ENCODE results near the gene EML3.

EML3 gene

GRCh38 chr11:62602141-62603071 lies 10.2 kb downstream of the EML3 start:
- no peaks in the 10 kb centered on the region for H3K27me3 ChIP-seq (ENCODE audit: control insufficient read depth in 1 of 2, insufficient read depth in 2 of 2, low read length in 2 of 2)
- H3K4me1 ChIP-seq (ENCODE audit: insufficient read depth, low read length) = peaks cover 31% of the 10 kb centered on the region
- H3K36me3 ChIP-seq (ENCODE audit: insufficient read depth, low read length) = peaks cover 35% of the 10 kb centered on the region
- H3K9ac ChIP-seq (ENCODE audit: low read length) = peak overlapping the region; percentile 60
- peak overlapping the region; percentile 93 for H3K27ac ChIP-seq (ENCODE audit: low read depth, low read length)
- no peaks in the 10 kb centered on the region for H3K9me3 ChIP-seq (ENCODE audit: low read length)
- peak overlapping the region; percentile 59 to 83 for H3K4me3 ChIP-seq (ENCODE audit: low read depth in 1 of 2, low read length in 2 of 2)

DNA sequence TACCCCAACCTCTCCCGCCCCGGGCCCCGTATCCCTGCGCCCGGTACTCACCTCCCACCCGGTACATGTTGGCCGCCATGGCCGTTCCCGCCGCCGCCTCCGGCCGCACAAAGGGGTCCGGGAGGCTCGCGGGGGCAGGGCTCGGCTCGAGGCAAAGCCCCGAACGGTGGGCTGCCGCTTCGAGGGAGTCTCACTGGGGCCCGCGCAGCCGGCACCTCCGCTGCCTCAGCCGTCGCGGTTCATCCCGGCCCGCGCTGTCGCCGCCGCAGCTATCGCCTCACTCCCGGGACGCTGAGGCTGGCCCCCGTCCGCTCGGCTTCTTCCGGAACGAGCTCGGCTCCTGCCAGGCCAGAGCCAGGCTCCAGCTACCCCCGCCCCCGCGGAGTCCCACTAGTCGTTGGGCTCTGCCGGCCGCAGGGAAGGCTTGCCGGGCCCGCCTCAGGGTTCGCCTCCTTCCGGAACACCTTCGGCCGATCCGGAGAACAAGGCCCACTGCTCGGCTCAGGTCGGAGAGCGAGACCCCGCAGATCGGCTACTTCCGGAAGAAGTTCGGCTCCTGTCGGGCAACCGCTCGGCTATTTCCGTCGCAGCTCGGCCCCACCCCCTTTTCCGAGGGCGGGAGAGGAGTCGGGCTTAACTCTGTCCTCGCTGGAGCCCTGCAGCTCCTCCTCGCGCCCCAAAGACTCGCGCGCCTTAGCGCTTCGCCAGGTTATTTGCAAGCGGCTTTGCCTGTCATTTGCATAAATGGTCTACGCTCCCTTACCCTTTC lies 11.0 kb downstream of the EML3 start, which contains the start of gene MTA2:
Gene MTA2 (minus strand): TSS at position 494 of the 769 bp plus-strand sequence. CDS start 415 bp downstream, at position 79.
- Histone ChIP-seq H3K27ac (ENCODE audit: low read depth, low read length) (peak within 1 kb of the TSS; percentile 96), H3K9me3 (ENCODE audit: low read length) (no peaks in the 10 kb centered on the region), H3K9ac (ENCODE audit: low read length) (peak within 1 kb of the TSS; percentile 88), H3K4me3 (ENCODE audit: low read depth in 1 of 2, low read length in 2 of 2) (peak within 1 kb of the TSS; percentile 83 to 93), H3K4me1 (ENCODE audit: insufficient read depth, low read length) (peaks cover 31% of the 10 kb centered on the region), H3K36me3 (ENCODE audit: insufficient read depth, low read length) (peaks cover 39% of the 10 kb centered on the region), H3K27me3 (ENCODE audit: control insufficient read depth in 1 of 2, insufficient read depth in 2 of 2, low read length in 2 of 2) (no peaks in the 10 kb centered on the region)

- no peaks in the 10 kb centered on the region for H3K9me3 ChIP-seq (ENCODE audit: low read length)
- peaks cover 31% of the 10 kb centered on the region for H3K4me1 ChIP-seq (ENCODE audit: insufficient read depth, low read length)
- peak overlapping the region; percentile 96 for H3K27ac ChIP-seq (ENCODE audit: low read depth, low read length)
- peak overlapping the region; percentile 88 for H3K9ac ChIP-seq (ENCODE audit: low read length)
- H3K27me3 ChIP-seq (ENCODE audit: control insufficient read depth in 1 of 2, insufficient read depth in 2 of 2, low read length in 2 of 2) = no peaks in the 10 kb centered on the region
- H3K4me3 ChIP-seq (ENCODE audit: low read depth in 1 of 2, low read length in 2 of 2) = peak overlapping the region; percentile 83 to 93
- H3K36me3 ChIP-seq (ENCODE audit: insufficient read depth, low read length) = peaks cover 40% of the 10 kb centered on the region
These were observed 11.5 kb downstream of the EML3 start for GRCh38 chr11:62601122-62601371.

DNA sequence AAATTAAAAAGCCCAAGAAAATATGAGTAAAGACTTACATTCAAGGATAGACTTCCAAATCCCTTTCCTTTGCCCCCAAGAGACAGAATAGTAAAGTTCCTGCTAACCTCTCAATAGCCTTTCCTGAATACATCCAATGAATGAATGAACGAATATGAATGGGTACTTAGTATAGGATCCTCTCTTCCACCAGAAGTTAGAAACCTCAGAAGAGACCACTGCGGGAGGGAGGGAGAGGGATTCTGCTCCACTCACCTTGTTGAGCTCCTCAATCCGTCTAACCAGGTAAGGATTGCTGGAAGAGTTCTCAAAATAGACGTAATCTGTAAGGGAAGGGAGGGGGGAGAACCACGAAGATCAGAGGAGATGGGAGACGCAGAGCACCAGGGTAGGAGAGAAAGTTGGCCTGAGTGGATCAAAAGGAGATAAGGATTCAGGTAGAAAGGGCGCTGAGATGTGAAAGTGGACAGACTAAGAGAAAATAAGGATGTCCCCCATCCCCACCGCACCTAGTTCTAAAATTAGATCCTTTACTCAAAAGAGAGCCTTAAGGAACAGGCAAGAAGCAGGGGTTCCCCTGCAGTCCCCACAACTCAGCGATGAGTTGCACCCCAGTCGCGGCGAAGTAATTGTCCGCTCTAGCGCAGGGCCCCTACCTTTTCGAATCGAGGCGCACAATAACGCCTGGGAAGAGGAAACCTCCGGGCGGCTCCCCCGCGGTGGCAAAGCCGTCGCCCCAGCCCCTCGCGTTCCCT lies 12.0 kb downstream of the EML3 start:
- Histone ChIP-seq H3K4me1 (ENCODE audit: insufficient read depth, low read length) (peaks cover 31% of the 10 kb centered on the region), H3K27ac (ENCODE audit: low read depth, low read length) (peak overlapping the region; percentile 96), H3K27me3 (ENCODE audit: control insufficient read depth in 1 of 2, insufficient read depth in 2 of 2, low read length in 2 of 2) (no peaks in the 10 kb centered on the region), H3K9me3 (ENCODE audit: low read length) (no peaks in the 10 kb centered on the region), H3K9ac (ENCODE audit: low read length) (peak overlapping the region; percentile 88), H3K4me3 (ENCODE audit: low read depth in 1 of 2, low read length in 2 of 2) (peak overlapping the region; percentile 83 to 93), H3K36me3 (ENCODE audit: insufficient read depth, low read length) (peaks cover 44% of the 10 kb centered on the region)

DNA sequence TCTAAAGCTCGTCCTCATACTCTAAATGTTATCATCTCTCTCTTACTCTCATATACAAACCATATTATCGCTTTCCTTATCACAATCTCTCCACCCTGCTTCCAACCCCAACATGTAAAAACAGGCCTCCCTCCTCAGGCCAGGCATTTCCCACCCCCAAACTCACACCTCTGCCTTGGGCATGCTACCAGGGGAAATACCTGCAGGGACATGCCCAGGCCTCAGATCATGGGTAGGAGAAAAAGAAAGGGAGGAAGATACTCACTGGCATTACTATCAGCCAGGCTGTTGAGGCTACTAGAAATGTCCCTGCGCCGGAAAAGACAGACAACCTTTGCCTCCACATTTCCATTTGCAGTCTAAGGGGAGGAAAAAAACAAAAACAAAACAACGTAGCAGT lies 12.7 kb downstream of the EML3 start:
- peaks cover 44% of the 10 kb centered on the region for H3K36me3 ChIP-seq (ENCODE audit: insufficient read depth, low read length)
- no peaks in the 10 kb centered on the region for H3K27me3 ChIP-seq (ENCODE audit: control insufficient read depth in 1 of 2, insufficient read depth in 2 of 2, low read length in 2 of 2)
- H3K9me3 ChIP-seq (ENCODE audit: low read length) = no peaks in the 10 kb centered on the region
- H3K4me3 ChIP-seq (ENCODE audit: low read depth in 1 of 2, low read length in 2 of 2) = peak overlapping the region; percentile 18 to 83
- peak overlapping the region; percentile 64 for H3K27ac ChIP-seq (ENCODE audit: low read depth, low read length)
- H3K9ac ChIP-seq (ENCODE audit: low read length) = peak overlapping the region; percentile 88
- peaks cover 31% of the 10 kb centered on the region for H3K4me1 ChIP-seq (ENCODE audit: insufficient read depth, low read length)

DNA sequence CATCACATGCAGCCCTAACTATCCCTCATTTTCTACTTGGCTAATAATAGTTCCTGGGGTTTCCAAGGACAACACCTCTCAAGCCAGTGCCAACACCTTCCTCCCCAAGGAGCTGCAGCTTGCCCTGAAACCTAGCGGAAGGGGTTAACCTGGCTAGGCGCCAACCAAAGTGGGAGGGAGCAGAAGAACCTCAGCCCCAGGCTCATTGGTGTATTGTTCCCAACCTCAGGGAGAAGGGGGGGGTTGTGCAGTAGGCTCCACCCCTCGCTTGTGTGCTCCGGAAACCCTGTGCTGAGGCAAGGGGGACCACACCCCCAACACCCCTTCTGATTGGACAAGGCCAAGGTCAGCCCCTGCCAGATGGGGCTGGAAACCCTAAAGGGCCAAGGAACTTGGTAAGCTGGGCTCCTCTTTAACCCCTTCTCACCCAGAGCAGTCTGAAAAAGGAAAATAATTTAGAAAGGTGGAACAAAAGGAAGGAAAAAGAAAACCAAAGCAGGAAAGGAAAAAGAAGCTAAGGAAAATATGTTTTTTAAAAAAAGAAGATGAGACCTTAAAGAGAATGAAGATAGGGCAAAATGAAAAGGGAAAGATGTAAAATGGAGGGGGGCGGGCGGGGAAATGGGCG lies 13.4 kb downstream of the EML3 start:
- Histone ChIP-seq H3K36me3 (ENCODE audit: insufficient read depth, low read length) (peaks cover 49% of the 10 kb centered on the region), H3K9ac (ENCODE audit: low read length) (no peak overlapping the region), H3K4me3 (ENCODE audit: low read depth in 1 of 2, low read length in 2 of 2) (no peak overlapping the region), H3K27me3 (ENCODE audit: control insufficient read depth in 1 of 2, insufficient read depth in 2 of 2, low read length in 2 of 2) (no peaks in the 10 kb centered on the region), H3K27ac (ENCODE audit: low read depth, low read length) (peak overlapping the region; percentile 64), H3K9me3 (ENCODE audit: low read length) (no peaks in the 10 kb centered on the region), H3K4me1 (ENCODE audit: insufficient read depth, low read length) (peaks cover 31% of the 10 kb centered on the region)

DNA sequence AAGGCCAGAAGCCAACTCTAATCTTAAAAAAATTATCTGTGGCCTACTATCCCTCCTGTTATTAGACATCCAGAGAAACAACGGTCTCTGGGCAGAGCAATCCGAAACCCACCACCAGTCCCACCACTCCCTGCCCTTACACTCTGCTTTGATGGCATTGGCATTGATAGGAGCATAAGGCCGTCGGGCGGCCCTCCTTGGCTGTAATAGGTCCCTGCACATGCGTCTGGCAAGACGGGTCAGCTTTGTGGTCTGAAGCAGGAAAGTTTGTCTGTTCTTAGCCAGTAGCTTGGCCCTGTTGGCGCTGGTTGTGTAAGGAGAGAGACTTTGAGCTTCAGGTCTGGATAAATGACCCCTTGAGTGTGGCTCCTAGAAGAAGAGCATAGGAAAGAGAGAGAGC lies 17.5 kb downstream of the EML3 start:
- H3K9me3 ChIP-seq (ENCODE audit: low read length) = no peaks in the 10 kb centered on the region
- H3K4me1 ChIP-seq (ENCODE audit: insufficient read depth, low read length) = peaks cover 32% of the 10 kb centered on the region
- no peak overlapping the region for H3K9ac ChIP-seq (ENCODE audit: low read length)
- peaks cover 59% of the 10 kb centered on the region for H3K36me3 ChIP-seq (ENCODE audit: insufficient read depth, low read length)
- no peak overlapping the region for H3K4me3 ChIP-seq (ENCODE audit: low read depth in 1 of 2, low read length in 2 of 2)
- no peaks in the 10 kb centered on the region for H3K27me3 ChIP-seq (ENCODE audit: control insufficient read depth in 1 of 2, insufficient read depth in 2 of 2, low read length in 2 of 2)
- H3K27ac ChIP-seq (ENCODE audit: low read depth, low read length) = no peak overlapping the region

DNA sequence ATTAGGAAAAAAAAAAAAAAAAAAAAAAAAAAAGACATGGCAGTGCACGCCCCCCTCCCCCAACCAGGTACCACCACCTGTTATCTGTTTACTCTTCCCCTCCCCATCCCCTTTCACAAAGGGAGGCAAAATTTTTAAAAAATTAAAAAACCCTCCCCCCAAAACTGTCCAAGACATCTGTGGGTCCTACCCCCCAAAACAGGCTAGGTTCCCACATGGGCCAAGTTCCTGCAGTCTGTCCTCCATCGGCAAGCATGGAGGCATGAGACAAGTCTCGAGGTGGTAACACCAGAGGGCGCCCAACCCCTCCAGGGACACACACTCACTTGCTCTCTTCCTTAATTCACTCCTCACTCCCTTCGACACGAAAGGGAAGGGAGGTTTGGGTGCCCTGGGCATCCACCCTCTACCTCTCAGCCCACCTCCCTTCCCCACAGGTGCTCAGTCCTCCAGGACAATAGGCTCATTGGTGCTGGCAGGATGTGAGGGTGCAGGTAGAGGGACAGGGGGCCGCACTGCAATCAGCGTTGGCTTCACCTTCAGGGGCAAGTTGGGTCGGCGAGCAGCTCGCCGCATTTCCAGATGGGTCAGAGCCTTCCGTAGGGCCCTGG lies 19.0 kb downstream of the EML3 start:
- no peaks in the 10 kb centered on the region for H3K27me3 ChIP-seq (ENCODE audit: control insufficient read depth in 1 of 2, insufficient read depth in 2 of 2, low read length in 2 of 2)
- H3K9me3 ChIP-seq (ENCODE audit: low read length) = no peaks in the 10 kb centered on the region
- peaks cover 16% of the 10 kb centered on the region for H3K4me1 ChIP-seq (ENCODE audit: insufficient read depth, low read length)
- peaks cover 52% of the 10 kb centered on the region for H3K36me3 ChIP-seq (ENCODE audit: insufficient read depth, low read length)
- H3K27ac ChIP-seq (ENCODE audit: low read depth, low read length) = peak overlapping the region; percentile 46
- no peak overlapping the region for H3K9ac ChIP-seq (ENCODE audit: low read length)
- H3K4me3 ChIP-seq (ENCODE audit: low read depth in 1 of 2, low read length in 2 of 2) = no peak overlapping the region

- Histone ChIP-seq H3K36me3 (ENCODE audit: insufficient read depth, low read length) (peaks cover 49% of the 10 kb centered on the region), H3K27me3 (ENCODE audit: control insufficient read depth in 1 of 2, insufficient read depth in 2 of 2, low read length in 2 of 2) (no peaks in the 10 kb centered on the region), H3K9me3 (ENCODE audit: low read length) (no peaks in the 10 kb centered on the region), H3K4me3 (ENCODE audit: low read depth in 1 of 2, low read length in 2 of 2) (no peak overlapping the region), H3K27ac (ENCODE audit: low read depth, low read length) (peak overlapping the region; percentile 99), H3K9ac (ENCODE audit: low read length) (peak overlapping the region; percentile 85), H3K4me1 (ENCODE audit: insufficient read depth, low read length) (peaks cover 15% of the 10 kb centered on the region)
These were observed 19.6 kb downstream of the EML3 start for GRCh38 chr11:62592989-62593421.

DNA sequence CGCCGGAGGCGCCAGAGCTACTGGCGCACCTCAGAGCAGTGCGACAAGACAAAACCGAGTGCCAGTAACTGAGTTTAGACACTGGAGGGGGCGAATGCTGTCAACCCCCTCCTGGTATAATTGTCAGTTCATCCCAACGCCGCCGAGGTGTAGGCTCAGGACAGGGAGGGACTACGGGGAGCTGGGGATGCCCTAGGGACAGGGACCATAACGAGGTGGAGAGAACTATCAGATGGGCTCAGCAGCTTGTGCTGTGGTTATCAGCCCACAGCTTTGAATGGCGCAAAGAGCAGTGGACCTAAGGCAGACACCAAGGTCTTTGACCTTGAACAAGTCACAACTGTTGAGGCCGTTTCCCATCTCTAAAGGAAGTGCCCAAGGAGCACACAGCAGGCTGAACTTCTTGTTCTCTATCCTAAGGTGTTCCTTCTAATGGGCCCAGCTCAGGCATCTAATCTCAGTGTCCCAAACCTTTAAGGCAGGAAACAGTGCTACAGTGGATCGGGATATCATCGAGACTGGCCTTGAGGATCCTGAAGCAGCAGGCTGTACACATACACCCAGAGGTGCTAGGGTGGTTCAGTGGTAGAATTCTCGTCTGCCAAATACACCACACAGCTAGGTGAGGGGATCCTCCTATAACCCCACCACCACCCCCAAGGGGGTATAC lies 20.3 kb downstream of the EML3 start:
- peaks cover 15% of the 10 kb centered on the region for H3K4me1 ChIP-seq (ENCODE audit: insufficient read depth, low read length)
- peaks cover 49% of the 10 kb centered on the region for H3K36me3 ChIP-seq (ENCODE audit: insufficient read depth, low read length)
- H3K9ac ChIP-seq (ENCODE audit: low read length) = peak overlapping the region; percentile 85
- peak overlapping the region; percentile 99 for H3K27ac ChIP-seq (ENCODE audit: low read depth, low read length)
- no peaks in the 10 kb centered on the region for H3K9me3 ChIP-seq (ENCODE audit: low read length)
- peak overlapping the region; percentile 40 to 90 for H3K4me3 ChIP-seq (ENCODE audit: low read depth in 1 of 2, low read length in 2 of 2)
- H3K27me3 ChIP-seq (ENCODE audit: control insufficient read depth in 1 of 2, insufficient read depth in 2 of 2, low read length in 2 of 2) = no peaks in the 10 kb centered on the region
